Endothelial cell of umbilical vein (primary cell): Measurements from ENCODE around the gene DLGAP1. TPM values are rescaled to one million over a fixed set of nuclear protein-coding genes. Genes with fewer than 3 reads are reported as not detected.

Experiments used
- BruUV-seq: library from RNA; stranded (reverse); fragments of 400-500 nt; replicated peaks from 2 replicates; lab custom pipeline; 2021; lab: Mats Ljungman, UMichigan
- CTCF ChIA-PET: fragments of 300-600, 350-600 bp; sonication (Branson Sonifier 250); formaldehyde crosslinking; loops from one replicate; lab custom pipeline; 2021; ENCODE audit warnings: antibody characterized with exemption, inconsistent platforms; lab: Charles Lee
- POLR2A ChIA-PET: fragments of 300-600, 350-600 bp; sonication (Branson Sonifier 250); formaldehyde crosslinking; loops from one replicate; lab custom pipeline; 2021; ENCODE audit warnings: antibody characterized with exemption, inconsistent platforms; lab: Charles Lee
- DNase-seq: peaks from one replicate; pipeline ENCODE4 v3.0.0-alpha.2; 2011; ENCODE audit warnings: low read depth, low spot score
- FAIRE-seq: peaks from 2 replicates; lab custom pipeline; 2011; peaks lifted over from hg19 to GRCh38; lab: Jason Lieb, UNC
- H2AFZ ChIP-seq: 2 replicates; pipeline ENCODE4 v1.6.0; 2012; ENCODE audit warnings: low read depth, low read length, control low read depth, inconsistent platforms
- H3K27ac ChIP-seq: 2 replicates; pipeline ENCODE4 v1.5.1; 2011; ENCODE audit warnings: low read depth, mild to moderate bottlenecking, control low read depth, low read length, moderate library complexity; ENCODE audit not compliant: insufficient read depth
- H3K27me3 ChIP-seq, 2 experiments: 2 replicates each; pipeline versions ENCODE4 v1.6.0 to v1.6.1; 2011; ENCODE audit warnings: low read length in 2 of 2, mixed read lengths in 1 of 2; ENCODE audit not compliant: control insufficient read depth in 2 of 2, insufficient read depth in 2 of 2
- H3K36me3 ChIP-seq, 2 experiments: 2 replicates in 1 of 2; 3 replicates in 1 of 2; pipeline ENCODE4 v1.5.1; 2011; ENCODE audit warnings: low read length in 2 of 2, mild to moderate bottlenecking in 1 of 2, moderate library complexity in 1 of 2; ENCODE audit not compliant: control insufficient read depth in 2 of 2, insufficient read depth in 2 of 2; ENCODE audit errors: extremely low read depth in 1 of 2
- H3K4me1 ChIP-seq: 3 replicates; pipeline ENCODE4 v1.5.1; 2011; ENCODE audit warnings: mild to moderate bottlenecking, low read length; ENCODE audit not compliant: control insufficient read depth, insufficient read depth; ENCODE audit errors: extremely low read depth
- H3K4me2 ChIP-seq: 2 replicates; pipeline ENCODE4 v1.6.1; 2011; ENCODE audit warnings: low read length, control low read depth, mixed read lengths; ENCODE audit not compliant: insufficient read depth
- H3K4me3 ChIP-seq, 3 experiments: fragments of 200-600 bp in 1 of 3; sonication (generic), shearing (Covaris generic) in 1 of 3; replicated peaks in 1 of 3; 2 replicates each; pipeline ENCODE4 v1.5.1; 2011 to 2016; ENCODE audit warnings: control low read depth in 3 of 3, low read length in 3 of 3, mild to moderate bottlenecking in 2 of 3, inconsistent platforms in 1 of 3, low read depth in 1 of 3, moderate library complexity in 1 of 3; ENCODE audit not compliant: insufficient read depth in 1 of 3
- H3K79me2 ChIP-seq: 2 replicates; pipeline ENCODE4 v1.6.0; 2012; ENCODE audit warnings: low read length, inconsistent platforms; ENCODE audit not compliant: control insufficient read depth, insufficient read depth
- H3K9ac ChIP-seq: replicated peaks from 2 replicates; pipeline ENCODE3; 2011; ENCODE audit warnings: low read length, control low read depth; ENCODE audit not compliant: insufficient read depth; ENCODE audit errors: extremely low read depth
- H3K9me1 ChIP-seq: replicated peaks from 3 replicates; pipeline ENCODE4 v1.6.0; 2011; ENCODE audit warnings: mild to moderate bottlenecking, low read length; ENCODE audit not compliant: control insufficient read depth, insufficient read depth; ENCODE audit errors: extremely low read depth
- H3K9me3 ChIP-seq: replicated peaks from 2 replicates; pipeline ENCODE4 v1.5.1; 2012; ENCODE audit warnings: low read length, inconsistent platforms; ENCODE audit not compliant: control insufficient read depth, insufficient read depth
- H4K20me1 ChIP-seq: replicated peaks from 2 replicates; pipeline ENCODE3; 2011; ENCODE audit warnings: mild to moderate bottlenecking, low read length; ENCODE audit not compliant: control insufficient read depth, insufficient read depth; ENCODE audit errors: extremely low read depth
- FOS ChIP-seq: IDR thresholded peaks from 2 replicates; pipeline ENCODE4 v1.6.1; 2011; ENCODE audit warnings: mild to moderate bottlenecking, low read length, moderate library complexity, borderline replicate concordance; ENCODE audit not compliant: insufficient read depth
- JUN ChIP-seq: IDR thresholded peaks from 2 replicates; pipeline ENCODE4 v1.6.1; 2011; ENCODE audit warnings: borderline replicate concordance, low read depth; ENCODE audit not compliant: insufficient read length, insufficient read depth
- MYC ChIP-seq: IDR thresholded peaks from one replicate; pipeline ENCODE4 v1.6.1; 2011; ENCODE audit warnings: mild to moderate bottlenecking, low read depth, low read length
- POLR2AphosphoS5 ChIP-seq: IDR thresholded peaks from 2 replicates; pipeline ENCODE4 v1.6.1; 2012; ENCODE audit warnings: low read depth, mild to moderate bottlenecking, control low read depth, low read length, moderate library complexity; ENCODE audit not compliant: insufficient read depth
- dilution Hi-C: fragments of 300-500 bp; cut with MboI; formaldehyde crosslinking; loops from one replicate; pipeline ENCODE4 v1.15.0; 2019; ENCODE audit warnings: low sequenced_read_pairs; ENCODE audit not compliant: extremely low pct_ligation_motif_present
- intact Hi-C: fragments of 100-400 bp; cut with micrococcal nuclease; formaldehyde crosslinking; loops from one replicate; pipeline ENCODE4 v1.10.0; 2022
- polyA plus RNA-seq, 4 experiments: library from polyadenylated mRNA; depleted of rRNA in 3 of 4; stranded (reverse) in 3 of 4; unstranded in 1 of 4; fragments of >200 nt; gene quantifications; 2 replicates each; pipeline versions ENCODE4 v1.2.1 to v1.2.3, GENCODE V29; 2011 to 2012; ENCODE audit warnings: missing spikeins in 1 of 4
- total RNA-seq: library from RNA; stranded (reverse); gene quantifications from 2 replicates; pipeline ENCODE4 v1.2.3, GENCODE V29; 2021
- TF ChIP-seq, protein P1 (sequence below): IDR thresholded peaks from 2 replicates; pipeline ENCODE4 v1.6.1; 2011; ENCODE audit not compliant: insufficient read depth, insufficient read length
- TF ChIP-seq, protein P2 (sequence below), 2 donors: IDR thresholded peaks; 1 replicate in 1 of 2; 2 replicates in 1 of 2; pipeline ENCODE4 v1.5.1; 2011; ENCODE audit warnings: low read length in 2 of 2, mild to moderate bottlenecking in 2 of 2, moderate library complexity in 2 of 2, control low read depth in 1 of 2, inconsistent platforms in 1 of 2, low read depth in 1 of 2; ENCODE audit not compliant: insufficient read depth in 1 of 2; ENCODE audit errors: extremely low read depth in 1 of 2

Gene DLGAP1
- total and polyA plus RNA-seq, 2 donors (not counting 3 experiments of a cell fraction or from before 2014, with no cell fraction given): 0.04 TPM; not detected in 1

DNA sequence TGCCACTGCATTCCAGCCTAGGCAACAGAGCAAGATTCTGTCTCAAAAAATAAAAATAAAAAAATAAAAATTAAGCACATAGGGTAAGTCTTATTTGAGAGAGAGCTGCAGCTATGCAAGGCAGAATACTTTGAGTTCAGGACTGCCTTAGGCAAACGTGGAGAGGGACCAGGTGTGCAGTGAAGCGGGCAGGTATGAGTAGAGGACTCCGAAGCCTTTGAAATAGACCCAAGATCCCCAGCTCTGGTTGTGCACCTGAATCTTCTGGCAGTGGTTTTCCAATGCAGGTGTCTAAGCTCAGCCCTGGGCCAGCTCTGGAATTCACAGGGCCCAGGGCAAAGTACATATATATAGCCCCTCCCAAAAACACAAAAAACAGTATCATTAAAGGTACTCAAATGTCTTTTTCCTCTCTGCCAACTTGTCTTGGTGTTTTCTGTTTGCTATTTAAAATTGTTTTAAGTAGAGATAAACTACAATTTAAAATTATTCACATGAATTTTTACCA is 983.9 kb downstream of the DLGAP1 start:
- intact Hi-C loops: no loop called here
- Histone ChIP-seq H2AFZ (no peak overlapping the region), H3K4me2 (no peak overlapping the region), H3K9me1 (no peaks in the 10 kb centered on the region), H3K79me2 (no peaks in the 10 kb centered on the region), H4K20me1 (no peaks in the 10 kb centered on the region), H3K9ac (no peak overlapping the region), H3K36me3 (no peaks in the 10 kb centered on the region), H3K4me1 (peaks cover 14% of the 10 kb centered on the region), H3K27ac (no peak overlapping the region), H3K9me3 (no peaks in the 10 kb centered on the region), H3K27me3 (no peaks in the 10 kb centered on the region), H3K4me3 (no peak overlapping the region)
- ChIA-PET POLR2A (no interaction called here), CTCF (no interaction called here)
- TF ChIP-seq, protein P1, sequence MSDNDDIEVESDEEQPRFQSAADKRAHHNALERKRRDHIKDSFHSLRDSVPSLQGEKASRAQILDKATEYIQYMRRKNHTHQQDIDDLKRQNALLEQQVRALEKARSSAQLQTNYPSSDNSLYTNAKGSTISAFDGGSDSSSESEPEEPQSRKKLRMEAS: no peak
- no peak for TF ChIP-seq JUN
- no peak for TF ChIP-seq FOS
- TF ChIP-seq, protein P2, sequence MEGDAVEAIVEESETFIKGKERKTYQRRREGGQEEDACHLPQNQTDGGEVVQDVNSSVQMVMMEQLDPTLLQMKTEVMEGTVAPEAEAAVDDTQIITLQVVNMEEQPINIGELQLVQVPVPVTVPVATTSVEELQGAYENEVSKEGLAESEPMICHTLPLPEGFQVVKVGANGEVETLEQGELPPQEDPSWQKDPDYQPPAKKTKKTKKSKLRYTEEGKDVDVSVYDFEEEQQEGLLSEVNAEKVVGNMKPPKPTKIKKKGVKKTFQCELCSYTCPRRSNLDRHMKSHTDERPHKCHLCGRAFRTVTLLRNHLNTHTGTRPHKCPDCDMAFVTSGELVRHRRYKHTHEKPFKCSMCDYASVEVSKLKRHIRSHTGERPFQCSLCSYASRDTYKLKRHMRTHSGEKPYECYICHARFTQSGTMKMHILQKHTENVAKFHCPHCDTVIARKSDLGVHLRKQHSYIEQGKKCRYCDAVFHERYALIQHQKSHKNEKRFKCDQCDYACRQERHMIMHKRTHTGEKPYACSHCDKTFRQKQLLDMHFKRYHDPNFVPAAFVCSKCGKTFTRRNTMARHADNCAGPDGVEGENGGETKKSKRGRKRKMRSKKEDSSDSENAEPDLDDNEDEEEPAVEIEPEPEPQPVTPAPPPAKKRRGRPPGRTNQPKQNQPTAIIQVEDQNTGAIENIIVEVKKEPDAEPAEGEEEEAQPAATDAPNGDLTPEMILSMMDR (IDR thresholded peaks at IDR 0.05; ENCODE audit: extremely low read depth in 1 of 2, insufficient read depth in 1 of 2, low read depth in 1 of 2, low read length in 2 of 2): no peak
- TF ChIP-seq POLR2AphosphoS5: no peak
- no peak for TF ChIP-seq MYC
- DNase-seq (no peak), FAIRE-seq (no peak)
- dilution Hi-C loops: loop anchor here (25.0 kb wide), 1 partner anchor 209 kb away; the partner anchor contains the start of gene MYL12B
- BruUV-seq: no TSS peak
